ENCODE data around the gene LCE1D.

DNA sequence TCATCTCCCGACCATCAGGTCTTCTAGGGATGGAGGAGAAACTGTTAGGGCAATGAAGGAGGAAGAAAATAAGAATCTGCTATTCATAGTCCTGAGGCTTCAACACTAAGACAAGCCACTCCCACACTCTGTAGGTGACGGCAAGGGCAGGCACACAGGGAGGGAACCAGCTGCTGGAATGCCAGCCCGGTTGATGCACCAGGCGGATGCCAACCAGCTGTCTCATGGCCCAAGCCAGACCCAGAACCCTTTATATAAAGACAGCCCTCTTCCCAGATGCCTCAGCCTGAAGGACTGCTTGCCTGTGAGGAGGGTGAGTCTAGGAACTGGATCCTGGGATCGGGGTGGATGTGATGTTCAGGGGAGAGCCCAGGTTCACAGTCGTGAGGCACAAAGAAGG lies 38.8 kb upstream of the LCE1D start, which contains the start of gene KPRP:
- TF ChIP-seq, protein P1, sequence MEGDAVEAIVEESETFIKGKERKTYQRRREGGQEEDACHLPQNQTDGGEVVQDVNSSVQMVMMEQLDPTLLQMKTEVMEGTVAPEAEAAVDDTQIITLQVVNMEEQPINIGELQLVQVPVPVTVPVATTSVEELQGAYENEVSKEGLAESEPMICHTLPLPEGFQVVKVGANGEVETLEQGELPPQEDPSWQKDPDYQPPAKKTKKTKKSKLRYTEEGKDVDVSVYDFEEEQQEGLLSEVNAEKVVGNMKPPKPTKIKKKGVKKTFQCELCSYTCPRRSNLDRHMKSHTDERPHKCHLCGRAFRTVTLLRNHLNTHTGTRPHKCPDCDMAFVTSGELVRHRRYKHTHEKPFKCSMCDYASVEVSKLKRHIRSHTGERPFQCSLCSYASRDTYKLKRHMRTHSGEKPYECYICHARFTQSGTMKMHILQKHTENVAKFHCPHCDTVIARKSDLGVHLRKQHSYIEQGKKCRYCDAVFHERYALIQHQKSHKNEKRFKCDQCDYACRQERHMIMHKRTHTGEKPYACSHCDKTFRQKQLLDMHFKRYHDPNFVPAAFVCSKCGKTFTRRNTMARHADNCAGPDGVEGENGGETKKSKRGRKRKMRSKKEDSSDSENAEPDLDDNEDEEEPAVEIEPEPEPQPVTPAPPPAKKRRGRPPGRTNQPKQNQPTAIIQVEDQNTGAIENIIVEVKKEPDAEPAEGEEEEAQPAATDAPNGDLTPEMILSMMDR (IDR thresholded peaks at IDR 0.05): no peak
- TF ChIP-seq CHD4 (IDR thresholded peaks at IDR 0.05; ENCODE audit: borderline replicate concordance) (no peak), KDM5A (IDR thresholded peaks at IDR 0.05) (no peak), CEBPB (IDR thresholded peaks at IDR 0.05) (no peak), POLR2A (IDR thresholded peaks at IDR 0.05; ENCODE audit: low read length) (no peak), RAD21 (conservative IDR thresholded peaks at IDR 0.05 in 1 of 2, IDR thresholded peaks at IDR 0.05 in 1 of 2) (no peak), SMC3 (IDR thresholded peaks at IDR 0.05) (no peak), RNF2 (IDR thresholded peaks at IDR 0.05; ENCODE audit: borderline replicate concordance, low read depth) (no peak), JUN (IDR thresholded peaks at IDR 0.05) (no peak)
- TF ChIP-seq, protein P2, sequence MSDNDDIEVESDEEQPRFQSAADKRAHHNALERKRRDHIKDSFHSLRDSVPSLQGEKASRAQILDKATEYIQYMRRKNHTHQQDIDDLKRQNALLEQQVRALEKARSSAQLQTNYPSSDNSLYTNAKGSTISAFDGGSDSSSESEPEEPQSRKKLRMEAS (IDR thresholded peaks at IDR 0.05): no peak
- TF ChIP-seq, protein P3, sequence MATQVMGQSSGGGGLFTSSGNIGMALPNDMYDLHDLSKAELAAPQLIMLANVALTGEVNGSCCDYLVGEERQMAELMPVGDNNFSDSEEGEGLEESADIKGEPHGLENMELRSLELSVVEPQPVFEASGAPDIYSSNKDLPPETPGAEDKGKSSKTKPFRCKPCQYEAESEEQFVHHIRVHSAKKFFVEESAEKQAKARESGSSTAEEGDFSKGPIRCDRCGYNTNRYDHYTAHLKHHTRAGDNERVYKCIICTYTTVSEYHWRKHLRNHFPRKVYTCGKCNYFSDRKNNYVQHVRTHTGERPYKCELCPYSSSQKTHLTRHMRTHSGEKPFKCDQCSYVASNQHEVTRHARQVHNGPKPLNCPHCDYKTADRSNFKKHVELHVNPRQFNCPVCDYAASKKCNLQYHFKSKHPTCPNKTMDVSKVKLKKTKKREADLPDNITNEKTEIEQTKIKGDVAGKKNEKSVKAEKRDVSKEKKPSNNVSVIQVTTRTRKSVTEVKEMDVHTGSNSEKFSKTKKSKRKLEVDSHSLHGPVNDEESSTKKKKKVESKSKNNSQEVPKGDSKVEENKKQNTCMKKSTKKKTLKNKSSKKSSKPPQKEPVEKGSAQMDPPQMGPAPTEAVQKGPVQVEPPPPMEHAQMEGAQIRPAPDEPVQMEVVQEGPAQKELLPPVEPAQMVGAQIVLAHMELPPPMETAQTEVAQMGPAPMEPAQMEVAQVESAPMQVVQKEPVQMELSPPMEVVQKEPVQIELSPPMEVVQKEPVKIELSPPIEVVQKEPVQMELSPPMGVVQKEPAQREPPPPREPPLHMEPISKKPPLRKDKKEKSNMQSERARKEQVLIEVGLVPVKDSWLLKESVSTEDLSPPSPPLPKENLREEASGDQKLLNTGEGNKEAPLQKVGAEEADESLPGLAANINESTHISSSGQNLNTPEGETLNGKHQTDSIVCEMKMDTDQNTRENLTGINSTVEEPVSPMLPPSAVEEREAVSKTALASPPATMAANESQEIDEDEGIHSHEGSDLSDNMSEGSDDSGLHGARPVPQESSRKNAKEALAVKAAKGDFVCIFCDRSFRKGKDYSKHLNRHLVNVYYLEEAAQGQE (IDR thresholded peaks at IDR 0.05): no peak
- TF ChIP-seq, protein P4, sequence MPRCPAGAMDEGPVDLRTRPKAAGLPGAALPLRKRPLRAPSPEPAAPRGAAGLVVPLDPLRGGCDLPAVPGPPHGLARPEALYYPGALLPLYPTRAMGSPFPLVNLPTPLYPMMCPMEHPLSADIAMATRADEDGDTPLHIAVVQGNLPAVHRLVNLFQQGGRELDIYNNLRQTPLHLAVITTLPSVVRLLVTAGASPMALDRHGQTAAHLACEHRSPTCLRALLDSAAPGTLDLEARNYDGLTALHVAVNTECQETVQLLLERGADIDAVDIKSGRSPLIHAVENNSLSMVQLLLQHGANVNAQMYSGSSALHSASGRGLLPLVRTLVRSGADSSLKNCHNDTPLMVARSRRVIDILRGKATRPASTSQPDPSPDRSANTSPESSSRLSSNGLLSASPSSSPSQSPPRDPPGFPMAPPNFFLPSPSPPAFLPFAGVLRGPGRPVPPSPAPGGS (IDR thresholded peaks at IDR 0.05): no peak

All from A549 (cell line).